Activated CD4-positive, alpha-beta memory T cell treated with anti-CD3 and anti-CD28 coated beads for 36 hours (primary cell): Measurements from ENCODE around the gene UTS2R. TPM values are rescaled to one million over a fixed set of nuclear protein-coding genes. Genes with fewer than 3 reads are reported as not detected.

Experiments
- CTCF ChIA-PET: fragments of 350-600 bp; sonication (Branson Sonifier 250); formaldehyde crosslinking; loops from one replicate; lab custom pipeline; 2021; ENCODE audit warnings: antibody characterized with exemption, inconsistent platforms; lab: Charles Lee
- POLR2A ChIA-PET: fragments of 350-600 bp; sonication (Branson Sonifier 250); formaldehyde crosslinking; loops from one replicate; lab custom pipeline; 2021; ENCODE audit warnings: antibody characterized with exemption; lab: Charles Lee
- DNase-seq: peaks from one replicate; pipeline ENCODE4 v3.0.0-alpha.2; 2020
- H3K27ac Mint-ChIP-seq: one replicate; pipeline ENCODE4 v1.8.0; 2021; ENCODE audit warnings: mixed read lengths
- H3K27me3 Mint-ChIP-seq: one replicate; pipeline ENCODE4 v1.8.0; 2021; ENCODE audit warnings: mixed read lengths
- H3K36me3 Mint-ChIP-seq: one replicate; pipeline ENCODE4 v1.8.0; 2021; ENCODE audit warnings: mixed read lengths
- H3K4me1 Mint-ChIP-seq: one replicate; pipeline ENCODE4 v1.8.0; 2021; ENCODE audit warnings: low read depth, mixed read lengths
- H3K4me3 Mint-ChIP-seq: one replicate; pipeline ENCODE4 v1.8.0; 2021; ENCODE audit warnings: mild to moderate bottlenecking, mixed read lengths
- H3K9me3 Mint-ChIP-seq: one replicate; pipeline ENCODE4 v1.8.0; 2021; ENCODE audit warnings: mixed read lengths
- intact Hi-C: fragments of 100-400 bp; cut with micrococcal nuclease; formaldehyde crosslinking; loops from one replicate; pipeline ENCODE4 v1.15.1; 2023
- total RNA-seq, 2 experiments: library from RNA; stranded (reverse); gene quantifications; one replicate each; pipeline ENCODE4 v1.2.3, GENCODE V29; 2021

The UTS2R gene
- total RNA-seq, 2 experiments from 2014 or later: not detected

- DNase-seq: no peak
- intact Hi-C loops: no loop called here
- CTCF ChIA-PET: no interaction called here
Observed at GRCh38 chr17:82384051-82384729, 12.6 kb downstream of the UTS2R start.

DNA sequence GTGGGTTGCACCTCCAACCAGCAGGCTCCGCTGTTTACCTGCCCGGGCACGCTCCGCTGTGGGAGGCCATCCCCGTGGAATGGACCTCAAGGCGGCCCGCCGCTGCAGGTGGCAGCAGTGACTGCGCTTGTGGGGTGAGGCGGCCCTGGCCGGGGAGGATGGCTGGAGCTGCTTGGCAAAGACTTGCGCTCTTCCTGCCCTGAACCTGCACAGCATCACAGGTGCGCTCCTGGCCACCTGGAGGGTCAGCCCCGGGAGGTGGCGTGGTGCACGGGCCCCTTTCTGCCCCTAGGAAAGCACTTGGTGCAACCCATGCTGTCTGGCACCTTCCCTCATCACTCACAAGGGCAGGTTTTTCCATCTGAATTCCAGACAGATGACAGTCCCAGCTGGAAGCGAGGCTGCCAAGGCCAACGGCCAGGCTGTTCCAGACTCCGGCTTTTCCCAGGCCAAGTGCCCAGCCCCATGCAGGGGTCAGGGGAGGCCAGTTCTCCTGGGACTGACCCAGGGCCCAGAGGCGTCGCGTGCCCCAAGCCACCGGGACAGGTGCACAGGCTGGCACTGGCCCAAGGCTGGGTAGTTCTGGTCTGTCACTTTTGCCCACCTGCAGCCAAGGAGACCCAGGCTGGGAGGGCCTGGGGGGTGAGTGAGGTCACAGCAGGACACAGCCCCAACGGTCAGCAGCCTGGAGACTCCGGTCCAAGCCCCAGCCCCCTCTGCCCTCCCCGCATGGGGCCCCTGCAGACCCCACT is 13.3 kb downstream of the UTS2R start:
- intact Hi-C loops: no loop called here
- Mint-ChIP-seq H3K27ac (no peak overlapping the region), H3K4me1 (peaks cover 11% of the 10 kb centered on the region), H3K9me3 (no peaks in the 10 kb centered on the region), H3K4me3 (no peak overlapping the region), H3K27me3 (peaks cover 25% of the 10 kb centered on the region), H3K36me3 (no peaks in the 10 kb centered on the region)
- POLR2A ChIA-PET: no interaction called here
- CTCF ChIA-PET: no interaction called here
- DNase-seq: no peak

More at GRCh38 chr17:82384051-82384729, 12.6 kb downstream of the UTS2R start:
- peaks cover 28% of the 10 kb centered on the region for H3K27me3 Mint-ChIP-seq
- no peak overlapping the region for H3K27ac Mint-ChIP-seq
- H3K36me3 Mint-ChIP-seq: no peaks in the 10 kb centered on the region
- H3K9me3 Mint-ChIP-seq: no peaks in the 10 kb centered on the region
- H3K4me3 Mint-ChIP-seq: no peak overlapping the region
- peaks cover 11% of the 10 kb centered on the region for H3K4me1 Mint-ChIP-seq
- POLR2A ChIA-PET: no interaction called here

GRCh38 chr17:82385559-82386254 is 14.1 kb downstream of the UTS2R start:
- Mint-ChIP-seq H3K27me3 (peaks cover 21% of the 10 kb centered on the region), H3K9me3 (no peaks in the 10 kb centered on the region), H3K4me1 (peaks cover 10% of the 10 kb centered on the region), H3K27ac (no peak overlapping the region), H3K36me3 (no peaks in the 10 kb centered on the region), H3K4me3 (no peak overlapping the region)
- DNase-seq: no peak
- POLR2A ChIA-PET: no interaction called here
- intact Hi-C loops: no loop called here
- CTCF ChIA-PET: no interaction called here

DNA sequence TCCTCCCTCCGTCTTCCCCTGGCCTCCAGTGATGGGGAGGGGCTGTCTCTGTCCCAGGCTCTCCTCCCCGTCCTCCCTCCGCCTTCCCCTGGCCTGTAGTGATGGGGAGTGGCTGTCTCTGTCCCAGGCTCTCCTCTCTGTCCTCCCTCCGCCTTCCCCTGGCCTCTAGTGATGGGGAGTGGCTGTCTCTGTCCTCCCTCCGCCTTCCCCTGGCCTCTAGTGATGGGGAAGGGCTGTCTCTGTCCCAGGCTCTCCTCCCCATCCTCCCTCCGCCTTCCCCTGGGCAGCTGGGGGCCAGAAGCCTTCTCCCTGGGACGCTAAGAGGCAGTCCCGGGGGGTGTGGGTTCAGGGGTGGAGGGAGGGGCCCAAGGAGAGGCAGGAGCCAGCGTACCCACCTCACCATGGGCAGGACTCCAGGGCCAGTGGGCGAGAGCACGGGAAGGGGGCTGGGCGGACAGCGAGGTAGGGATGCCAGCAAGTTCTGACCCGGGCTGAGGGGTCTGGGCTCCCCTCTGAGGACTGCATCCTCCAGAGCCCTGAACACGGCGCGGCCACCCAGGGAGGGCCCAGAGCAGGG is 14.8 kb downstream of the UTS2R start:
- H3K36me3 Mint-ChIP-seq: no peaks in the 10 kb centered on the region
- DNase-seq: no peak
- H3K4me3 Mint-ChIP-seq: no peak overlapping the region
- ChIA-PET POLR2A (no interaction called here), CTCF (no interaction called here)
- no peak overlapping the region for H3K27ac Mint-ChIP-seq
- intact Hi-C loops: no loop called here
- peaks cover 4% of the 10 kb centered on the region for H3K4me1 Mint-ChIP-seq
- H3K9me3 Mint-ChIP-seq: no peaks in the 10 kb centered on the region
- H3K27me3 Mint-ChIP-seq: peaks cover 16% of the 10 kb centered on the region

DNA sequence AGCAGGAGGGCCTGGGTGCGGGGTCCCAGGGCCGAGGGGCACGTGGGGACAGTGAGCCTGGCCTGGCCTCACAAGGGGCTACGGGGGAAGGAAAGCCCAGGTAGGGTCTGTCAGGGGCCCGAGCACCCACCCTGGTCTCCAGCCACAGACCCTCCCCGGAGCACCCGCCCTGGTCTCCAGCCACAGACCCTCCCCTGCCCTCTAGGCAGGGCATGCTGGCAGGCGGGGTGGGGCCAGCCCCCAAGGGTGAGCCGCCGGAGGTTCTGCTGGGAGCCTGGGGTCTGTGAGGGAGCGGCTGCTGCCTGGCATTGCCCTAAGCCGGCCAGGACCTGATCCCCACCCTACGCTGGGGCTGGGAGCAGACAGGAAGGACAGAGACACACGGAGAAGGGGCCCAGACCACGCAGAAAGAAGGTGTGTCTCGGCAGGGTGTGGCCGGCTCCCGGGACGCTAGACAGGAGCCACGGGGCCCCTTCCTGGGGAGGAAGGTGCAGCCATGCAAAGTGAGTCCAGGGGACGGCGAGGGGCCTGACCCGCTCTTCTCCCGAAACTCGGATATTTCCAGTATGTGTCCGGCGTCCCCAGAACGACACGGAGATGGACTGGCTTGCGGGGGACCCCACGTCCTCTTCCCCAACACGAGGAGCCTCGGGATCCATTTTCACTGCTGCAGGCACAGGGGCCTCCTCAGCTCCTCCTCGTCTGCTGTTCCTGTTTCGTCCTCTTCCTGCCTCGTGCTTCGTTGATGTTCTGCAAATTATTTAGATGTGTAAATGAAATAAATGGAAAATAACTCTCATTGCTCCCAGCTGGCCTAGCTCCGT is 15.5 kb downstream of the UTS2R start:
- intact Hi-C loops: no loop called here
- no peak overlapping the region for H3K27ac Mint-ChIP-seq
- no peaks in the 10 kb centered on the region for H3K36me3 Mint-ChIP-seq
- peaks cover 12% of the 10 kb centered on the region for H3K27me3 Mint-ChIP-seq
- DNase-seq: no peak
- H3K4me3 Mint-ChIP-seq: no peak overlapping the region
- ChIA-PET POLR2A (no interaction called here), CTCF (no interaction called here)
- peaks cover 4% of the 10 kb centered on the region for H3K4me1 Mint-ChIP-seq
- H3K9me3 Mint-ChIP-seq: no peaks in the 10 kb centered on the region

- H3K9me3 Mint-ChIP-seq: no peaks in the 10 kb centered on the region
- H3K36me3 Mint-ChIP-seq: no peaks in the 10 kb centered on the region
- H3K4me3 Mint-ChIP-seq: no peak overlapping the region
- H3K27ac Mint-ChIP-seq: no peak overlapping the region
- H3K4me1 Mint-ChIP-seq: peaks cover 4% of the 10 kb centered on the region
- ChIA-PET CTCF (no interaction called here), POLR2A (no interaction called here)
- intact Hi-C loops: no loop called here
- no peak for DNase-seq
- H3K27me3 Mint-ChIP-seq: peaks cover 12% of the 10 kb centered on the region
Observed at GRCh38 chr17:82387705-82388106, 16.1 kb downstream of the UTS2R start.

GRCh38 chr17:82388223-82388921 is 16.8 kb downstream of the UTS2R start:
- Mint-ChIP-seq H3K27ac (no peak overlapping the region), H3K9me3 (no peaks in the 10 kb centered on the region)
- POLR2A ChIA-PET: no interaction called here

GRCh38 chr17:82388922-82389283 is 17.3 kb downstream of the UTS2R start:
- CTCF ChIA-PET: no interaction called here
- no peaks in the 10 kb centered on the region for H3K36me3 Mint-ChIP-seq
- no peak overlapping the region for H3K27ac Mint-ChIP-seq
- no peaks in the 10 kb centered on the region for H3K9me3 Mint-ChIP-seq
- H3K4me3 Mint-ChIP-seq: no peak overlapping the region
- POLR2A ChIA-PET: no interaction called here
- intact Hi-C loops: no loop called here
- H3K4me1 Mint-ChIP-seq: peaks cover 4% of the 10 kb centered on the region
- peaks cover 7% of the 10 kb centered on the region for H3K27me3 Mint-ChIP-seq
- DNase-seq: no peak

More at GRCh38 chr17:82388223-82388921, 16.8 kb downstream of the UTS2R start:
- Mint-ChIP-seq H3K36me3 (no peaks in the 10 kb centered on the region), H3K27me3 (peaks cover 12% of the 10 kb centered on the region), H3K4me1 (peaks cover 4% of the 10 kb centered on the region), H3K4me3 (no peak overlapping the region)
- CTCF ChIA-PET: no interaction called here
- DNase-seq: no peak
- intact Hi-C loops: no loop called here

DNA sequence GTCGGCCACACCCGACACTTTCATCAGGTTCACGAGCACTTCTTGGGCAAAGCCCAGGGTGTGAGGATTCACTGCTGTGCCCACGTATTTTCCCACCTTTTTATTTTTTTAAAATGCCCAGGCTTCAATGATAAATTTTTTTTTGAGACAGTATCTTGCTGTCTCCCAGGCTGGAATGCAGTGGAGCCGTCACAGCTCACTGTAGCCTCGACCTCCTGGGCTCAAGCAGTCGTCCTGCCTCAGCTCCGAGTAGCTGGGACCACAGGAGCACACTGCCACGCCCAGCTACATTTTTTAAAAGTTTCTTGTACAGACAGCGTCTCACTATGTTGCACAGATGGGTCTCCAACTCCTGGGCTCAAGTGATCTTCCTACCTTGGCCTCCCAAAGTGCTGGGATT is 17.8 kb downstream of the UTS2R start:
- no peak overlapping the region for H3K27ac Mint-ChIP-seq
- peaks cover 4% of the 10 kb centered on the region for H3K4me1 Mint-ChIP-seq
- POLR2A ChIA-PET: no interaction called here
- CTCF ChIA-PET: interaction anchor here (0.6 kb wide), 1 partner anchor 164 kb away, joined by 3 read pairs; no protein-coding TSS in a partner anchor
- H3K27me3 Mint-ChIP-seq: peaks cover 7% of the 10 kb centered on the region
- H3K36me3 Mint-ChIP-seq: no peaks in the 10 kb centered on the region
- intact Hi-C loops: no loop called here
- H3K9me3 Mint-ChIP-seq: no peaks in the 10 kb centered on the region
- H3K4me3 Mint-ChIP-seq: no peak overlapping the region
- DNase-seq: no peak

DNA sequence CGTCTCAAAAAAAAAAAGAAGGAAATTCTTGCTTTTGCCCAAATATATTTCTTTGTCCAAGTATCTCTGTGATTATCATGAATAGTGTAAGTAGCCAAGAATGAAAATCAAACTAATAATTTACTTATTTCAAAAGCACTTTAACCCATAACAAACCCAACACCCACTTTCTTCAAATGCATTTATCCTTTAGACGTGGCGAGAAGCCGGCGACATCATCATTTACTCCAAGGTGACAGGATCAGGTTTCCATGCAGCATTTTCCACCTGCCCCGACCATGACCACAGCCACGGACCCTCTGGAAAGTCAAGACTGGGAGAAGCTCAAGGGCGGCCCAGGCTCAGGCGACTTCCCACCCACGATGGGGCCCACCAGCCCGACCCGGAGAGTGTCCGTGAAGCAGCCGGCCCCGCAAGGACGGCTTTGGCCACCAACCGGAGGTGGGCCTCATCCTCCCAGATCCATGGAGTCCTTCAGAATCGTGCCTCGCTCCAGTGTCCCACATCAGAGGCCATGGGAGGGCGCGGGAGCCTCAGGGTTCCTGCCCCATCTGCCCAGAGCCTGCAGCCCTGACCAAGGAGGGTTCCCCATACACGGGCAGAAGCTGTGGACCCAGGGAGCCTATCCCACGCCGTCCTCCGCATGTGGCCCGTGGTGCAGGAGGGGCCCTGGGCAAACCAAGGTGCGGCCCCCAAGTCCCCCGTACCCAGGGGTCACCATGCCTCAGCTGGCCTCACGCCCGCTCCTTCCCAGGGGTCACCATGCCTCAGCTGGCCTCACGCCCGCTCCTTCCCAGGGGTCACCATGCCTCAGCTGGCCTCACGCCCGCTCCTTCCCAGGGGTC is 18.7 kb downstream of the UTS2R start:
- peaks cover 4% of the 10 kb centered on the region for H3K4me1 Mint-ChIP-seq
- ChIA-PET POLR2A (no interaction called here), CTCF (no interaction called here)
- no peaks in the 10 kb centered on the region for H3K36me3 Mint-ChIP-seq
- DNase-seq: no peak
- peaks cover 2% of the 10 kb centered on the region for H3K27me3 Mint-ChIP-seq
- no peak overlapping the region for H3K4me3 Mint-ChIP-seq
- H3K27ac Mint-ChIP-seq: no peak overlapping the region
- no peaks in the 10 kb centered on the region for H3K9me3 Mint-ChIP-seq
- intact Hi-C loops: no loop called here
